Body of pancreas (tissue), 4 donors: ENCODE results near the gene TFAP2A. TPM values are rescaled to one million over a fixed set of nuclear protein-coding genes. Genes with fewer than 3 reads are reported as not detected.

Experiments
- ATAC-seq: fragments of 150-250 bp; one replicate; pipeline ENCODE4 v1.9.1; 2016
- DNase-seq, 4 donors: peaks; one replicate each; pipeline ENCODE4 v3.0.0-alpha.2; 2019
- H3K27ac ChIP-seq, 4 donors: fragments of 200-600 bp; sonication (generic); 1 replicate in 3 of 4; 2 replicates in 1 of 4; pipeline versions ENCODE4 v1.5.1 to v1.6.1; 2016 to 2019; ENCODE audit warnings: mild to moderate bottlenecking in 1 of 4, mixed read lengths in 1 of 4, moderate library complexity in 1 of 4
- H3K27me3 ChIP-seq, 2 donors: fragments of 200-600 bp; sonication (generic); one replicate each; pipeline ENCODE4 v1.6.0; 2016; ENCODE audit warnings: mild to moderate bottlenecking in 1 of 2
- H3K36me3 ChIP-seq, 2 donors: fragments of 200-600 bp; sonication (generic); replicated peaks in 1 of 2; 2 replicates each; pipeline ENCODE4 v1.5.1; 2016; ENCODE audit warnings: low read depth in 2 of 2; ENCODE audit not compliant: insufficient read depth in 1 of 2
- H3K4me1 ChIP-seq: fragments of 200-600 bp; sonication (generic); one replicate; pipeline ENCODE4 v1.6.0; 2016
- H3K4me3 ChIP-seq, 2 donors: fragments of 200-600 bp; sonication (generic); 1 replicate in 1 of 2; 2 replicates in 1 of 2; pipeline ENCODE4 v1.5.1; 2016 to 2019
- H3K9me3 ChIP-seq, 3 donors: fragments of 200-600 bp; sonication (generic); 1 replicate in 2 of 3; 2 replicates in 1 of 3; pipeline ENCODE4 v1.5.1; 2016
- CTCF ChIP-seq, 7 experiments: fragments of 450-650 bp in 4 of 7; fragments of 200-600 bp in 3 of 7; sonication (generic) in 3 of 7; IDR thresholded peaks; one replicate each; pipeline ENCODE4 v1.5.1; 2016 to 2019; ENCODE audit warnings: antibody characterized with exemption in 7 of 7
- POLR2A ChIP-seq, 3 donors: fragments of 450-650 bp; IDR thresholded peaks; one replicate each; pipeline ENCODE4 v1.6.1; 2016; ENCODE audit warnings: antibody characterized with exemption in 3 of 3, mild to moderate bottlenecking in 2 of 3
- WGBS, 2 donors: methylation state at CpG; one replicate each; pipeline ENCODE4 v1.1.5; 2017; 5-methylcytosine and 5-hydroxymethylcytosine counted together
- intact Hi-C: fragments of 100-400 bp; cut with DNase I; formaldehyde crosslinking; loops from one replicate; pipeline ENCODE4 v1.15.1; 2023
- total RNA-seq, 2 donors: library from RNA; depleted of rRNA; stranded (reverse); fragments of >200 nt; gene quantifications; one replicate each; pipeline ENCODE4 v1.1.0, GENCODE V29; 2016

Gene TFAP2A
- total RNA-seq, 2 donors from 2014 or later, result not detected

DNA sequence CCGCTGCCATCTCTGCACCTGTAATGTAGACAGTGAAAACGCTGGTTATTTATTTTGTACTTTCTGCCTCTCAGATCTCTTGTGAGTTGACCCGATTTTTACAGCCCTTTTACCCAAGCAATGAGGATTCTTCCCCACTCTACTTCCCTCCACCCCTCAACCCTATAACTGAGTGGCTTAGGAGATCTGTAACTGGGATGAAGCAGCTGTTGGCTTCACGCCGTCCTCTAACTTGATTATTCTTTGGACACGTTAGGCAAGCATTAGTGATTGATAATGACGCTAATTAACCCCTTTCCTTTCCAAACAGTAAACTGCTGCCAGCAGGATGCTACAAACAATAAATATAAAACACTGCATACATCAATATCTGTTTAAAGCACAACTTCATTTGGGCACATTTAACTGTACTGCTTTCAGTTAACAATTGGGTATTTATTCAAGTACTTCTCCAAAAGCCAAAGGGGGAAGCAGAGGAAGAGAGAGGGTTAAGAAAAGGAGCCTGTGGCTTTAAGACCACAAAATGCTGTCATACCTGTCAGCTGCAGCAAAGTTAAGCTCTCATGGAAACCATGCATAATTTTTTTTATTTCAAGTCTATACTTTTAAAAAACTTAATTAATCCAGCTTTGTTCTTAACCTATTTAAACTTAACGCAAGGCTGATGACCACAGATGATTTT lies 21.2 kb downstream of the TFAP2A start:
- intact Hi-C loops, result no loop called here
- ATAC-seq, result no peak
- WGBS, 2 donors, result 2 to 3% methylated on average over 8 of the region's 8 CpGs
- Histone ChIP-seq H3K4me1 (peaks cover 6% of the 10 kb centered on the region), H3K36me3 (no peaks in the 10 kb centered on the region), H3K9me3 (no peaks in the 10 kb centered on the region), H3K4me3 (no peak overlapping the region), H3K27me3 (peaks cover 0 to 48% of the 10 kb centered on the region in 2 donors), H3K27ac (no peak overlapping the region)
- no peak for DNase-seq
- TF ChIP-seq POLR2A (IDR thresholded peaks at IDR 0.05), result no peak
- TF ChIP-seq CTCF (IDR thresholded peaks at IDR 0.05), result no peak

DNA sequence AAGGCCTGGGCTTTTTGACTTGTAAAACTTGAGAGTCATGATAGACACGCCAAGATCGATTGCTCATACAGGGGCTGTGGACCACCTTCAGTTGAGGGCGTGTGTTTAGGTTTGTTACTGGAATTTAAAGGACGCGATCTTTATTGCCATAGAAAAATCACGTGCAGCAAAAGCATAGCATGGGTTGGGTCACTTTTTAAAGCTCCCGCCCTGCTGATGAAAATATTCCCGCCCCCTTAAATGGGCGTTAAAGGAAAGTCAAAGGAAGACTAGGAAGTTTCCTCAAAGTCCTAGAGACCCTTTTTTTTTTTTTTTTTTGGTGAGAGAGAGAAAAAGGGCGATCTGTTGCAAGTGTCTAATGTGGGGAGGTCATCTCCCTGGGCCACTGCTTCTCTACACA lies 23.1 kb downstream of the TFAP2A start:
- ATAC-seq, result no peak
- Histone ChIP-seq H3K27me3 (peaks cover 0 to 46% of the 10 kb centered on the region in 2 donors), H3K9me3 (no peaks in the 10 kb centered on the region), H3K4me3 (no peak overlapping the region), H3K27ac (no peak overlapping the region), H3K4me1 (peaks cover 6% of the 10 kb centered on the region), H3K36me3 (no peaks in the 10 kb centered on the region)
- no peak for DNase-seq
- TF ChIP-seq POLR2A (IDR thresholded peaks at IDR 0.05), result no peak
- TF ChIP-seq CTCF (IDR thresholded peaks at IDR 0.05), result no peak
- intact Hi-C loops, result no loop called here
- WGBS, 2 donors, result 4 to 13% methylated on average over 10 of the region's 10 CpGs

- H3K4me3 ChIP-seq, result no peak overlapping the region
- no peak overlapping the region for H3K27ac ChIP-seq
- TF ChIP-seq CTCF (IDR thresholded peaks at IDR 0.05) (no peak), POLR2A (IDR thresholded peaks at IDR 0.05) (no peak)
- H3K27me3 ChIP-seq, result peaks cover 0 to 44% of the 10 kb centered on the region in 2 donors
- ATAC-seq (no peak), DNase-seq (no peak)
- H3K36me3 ChIP-seq, result no peaks in the 10 kb centered on the region
- WGBS, 2 donors, result 3% methylated on average over 10 of the region's 10 CpGs
- intact Hi-C loops, result no loop called here
- H3K4me1 ChIP-seq, result peaks cover 6% of the 10 kb centered on the region
- H3K9me3 ChIP-seq, result no peaks in the 10 kb centered on the region
These were observed 23.6 kb downstream of the TFAP2A start for GRCh38 chr6:10391299-10391630.

DNA sequence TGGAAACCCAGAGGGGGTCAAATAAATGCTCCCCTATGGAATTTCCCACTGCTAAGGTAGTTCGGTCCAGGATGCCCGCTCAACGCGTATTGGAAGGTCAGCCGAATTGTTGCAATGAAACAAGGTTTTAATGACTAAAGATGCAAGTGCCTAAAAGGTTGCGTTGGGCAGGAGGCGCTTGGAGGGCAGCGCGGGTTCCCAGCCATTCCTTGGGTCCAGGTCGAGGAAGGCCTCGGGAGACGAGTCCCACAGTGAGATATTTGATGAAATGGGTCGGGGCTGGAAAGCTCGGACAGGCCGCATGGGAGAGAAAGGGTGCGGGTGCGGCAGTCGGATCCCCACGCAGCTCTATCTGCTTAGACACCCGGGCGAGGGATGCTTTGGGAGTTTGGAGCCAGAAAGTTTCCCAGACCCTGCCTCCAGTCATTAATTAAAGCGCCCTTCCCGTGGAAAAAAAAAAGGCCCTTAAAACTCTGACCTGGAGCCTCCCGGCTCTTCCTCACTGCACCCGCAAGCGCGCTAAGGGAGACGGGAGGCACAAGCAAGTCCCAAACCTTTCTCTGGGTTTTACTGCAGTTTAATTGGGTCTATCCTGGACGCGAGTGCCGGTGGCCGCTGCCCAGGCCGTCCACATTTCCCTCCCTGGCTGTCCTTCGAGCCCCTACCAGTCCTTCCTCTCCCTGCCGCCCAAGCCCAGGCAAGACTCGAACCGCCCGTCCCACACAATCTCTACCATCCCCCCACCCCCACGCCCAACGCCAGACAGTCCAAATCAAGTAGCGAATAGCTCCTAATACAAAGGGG lies 24.2 kb downstream of the TFAP2A start:
- no peak overlapping the region for H3K27ac ChIP-seq
- TF ChIP-seq CTCF (IDR thresholded peaks at IDR 0.05), result no peak
- TF ChIP-seq POLR2A (IDR thresholded peaks at IDR 0.05), result no peak
- H3K9me3 ChIP-seq, result no peaks in the 10 kb centered on the region
- H3K4me1 ChIP-seq, result peaks cover 6% of the 10 kb centered on the region
- peaks cover 0 to 43% of the 10 kb centered on the region in 2 donors for H3K27me3 ChIP-seq
- H3K4me3 ChIP-seq, result no peak overlapping the region
- ATAC-seq (no peak), DNase-seq (no peak)
- no peaks in the 10 kb centered on the region for H3K36me3 ChIP-seq
- intact Hi-C loops, result no loop called here
- 4 to 12% methylated on average over 40 to 41 of the region's 41 CpGs for WGBS, 2 donors
